GM21619 (cell line): ENCODE results near the gene TMEM267.
"Not testable (repeated sequence)": the region's sequence is repeated elsewhere in the genome, so short reads cannot be mapped to it uniquely, and the experiment has no call there.

Source experiments
- ATAC-seq: cut with Tn5 transposase; IDR thresholded peaks from one replicate; pipeline ENCODE4 v1.9.1; 2021; ENCODE audit not compliant: unreplicated experiment

The TMEM267 gene

GRCh38 chr5:43461066-43461465, 22.6 kb downstream of the TMEM267 start:
- ATAC-seq: no peak

- no peak for ATAC-seq
Measured at GRCh38 chr5:43456556-43456955, 27.1 kb downstream of the TMEM267 start.

GRCh38 chr5:43441575-43441974, 42.1 kb downstream of the TMEM267 start:
- not testable (repeated sequence) for ATAC-seq

GRCh38 chr5:43437062-43437660, 46.5 kb downstream of the TMEM267 start:
- ATAC-seq: no peak

- ATAC-seq: no peak
Measured at GRCh38 chr5:43433382-43433781, 50.3 kb downstream of the TMEM267 start.

- ATAC-seq: no peak
Measured at GRCh38 chr5:43432486-43433375, 50.9 kb downstream of the TMEM267 start.

GRCh38 chr5:43429706-43430105, 54.0 kb downstream of the TMEM267 start:
- ATAC-seq: no peak

- ATAC-seq: no peak
Measured at GRCh38 chr5:43429016-43429415, 54.6 kb downstream of the TMEM267 start.

- ATAC-seq: no peak
Measured at GRCh38 chr5:43427306-43427705, 56.4 kb downstream of the TMEM267 start.

- no peak for ATAC-seq
Measured at GRCh38 chr5:43425983-43426382, 57.7 kb downstream of the TMEM267 start.

- ATAC-seq: not testable (repeated sequence)
Measured at GRCh38 chr5:43423086-43423485, 60.6 kb downstream of the TMEM267 start.

- no peak for ATAC-seq
Measured at GRCh38 chr5:43422143-43422542, 61.5 kb downstream of the TMEM267 start.

- ATAC-seq: no peak
Measured at GRCh38 chr5:43421450-43422133, 62.1 kb downstream of the TMEM267 start.

- no peak for ATAC-seq
Measured at GRCh38 chr5:43420241-43420640, 63.4 kb downstream of the TMEM267 start.

- no peak for ATAC-seq
Measured at GRCh38 chr5:43418561-43418960, 65.1 kb downstream of the TMEM267 start.

- no peak for ATAC-seq
Measured at GRCh38 chr5:43416803-43417394, 66.8 kb downstream of the TMEM267 start.

- ATAC-seq: no peak
Measured at GRCh38 chr5:43415935-43416802, 67.5 kb downstream of the TMEM267 start.

GRCh38 chr5:43413966-43414365, 69.7 kb downstream of the TMEM267 start:
- no peak for ATAC-seq

GRCh38 chr5:43412644-43413043, 71.0 kb downstream of the TMEM267 start:
- no peak for ATAC-seq

GRCh38 chr5:43412156-43412555, 71.5 kb downstream of the TMEM267 start, which contains the start of gene CCL28:
Gene CCL28 (minus strand): TSS chr5:43412391. CDS start chr5:43412316, 75 bp downstream.
- no peak for ATAC-seq
